HEK293 (cell line): Measurements from ENCODE around the gene PITPNC1.

Experiments used
- CTCF ChIA-PET: fragments of 350-600 bp; formaldehyde crosslinking; extraction: SDS; loops from one replicate; lab custom pipeline; 2021; ENCODE audit warnings: antibody characterized with exemption; lab: Yijun Ruan, JAX
- POLR2A ChIA-PET: fragments of 300-600 bp; formaldehyde crosslinking; extraction: SDS; loops from one replicate; lab custom pipeline; 2020; ENCODE audit warnings: antibody characterized with exemption, inconsistent platforms; lab: Yijun Ruan, JAX
- H3K27ac ChIP-seq: fragments of 200-500 bp; sonication (Bioruptor generic); 2 replicates; pipeline ENCODE4 v1.5.1; 2014; ENCODE audit warnings: low read depth, low read length, control low read depth, inconsistent platforms; ENCODE audit errors: extremely low read depth
- H3K36me3 ChIP-seq, 2 experiments: fragments of 200-500 bp in 1 of 2; sonication (Bioruptor generic) in 1 of 2; 1 replicate in 1 of 2; 2 replicates in 1 of 2; pipeline ENCODE4 v1.5.1; 2014 to 2017; ENCODE audit warnings: inconsistent platforms in 2 of 2, low read length in 2 of 2; ENCODE audit not compliant: control insufficient read depth in 2 of 2, insufficient read depth in 1 of 2
- H3K4me1 ChIP-seq: fragments of 200-500 bp; sonication (Bioruptor generic); 2 replicates; pipeline ENCODE4 v1.5.1; 2014; ENCODE audit warnings: mild to moderate bottlenecking, low read length, inconsistent platforms; ENCODE audit not compliant: control insufficient read depth, insufficient read depth
- H3K4me3 ChIP-seq: 2 replicates; pipeline ENCODE4 v1.5.1; 2011; ENCODE audit warnings: low read depth, mild to moderate bottlenecking, control low read depth, low read length, moderate library complexity
- H3K9me3 ChIP-seq: fragments of 200-500 bp; sonication (Bioruptor generic); 2 replicates; pipeline ENCODE4 v1.5.1; 2014; ENCODE audit warnings: low read depth, low read length, inconsistent platforms; ENCODE audit not compliant: control insufficient read depth, insufficient read depth
- GFI1B ChIP-seq: fragments of 450-650 bp; formaldehyde crosslinking; IDR thresholded peaks from 2 replicates; pipeline ENCODE4 v1.5.1; 2016; ENCODE audit warnings: missing biosample characterization, missing genetic modification characterization
- GLIS2 ChIP-seq: fragments of 450-650 bp; formaldehyde crosslinking; IDR thresholded peaks from 2 replicates; pipeline ENCODE4 v1.5.1; 2016; ENCODE audit warnings: missing biosample characterization, missing genetic modification characterization
- HOXA7 ChIP-seq: sonication (generic); formaldehyde crosslinking; IDR thresholded peaks from 2 replicates; pipeline ENCODE4 v1.8.1; 2022; ENCODE audit warnings: missing genetic modification reagents, borderline replicate concordance
- KLF16 ChIP-seq: fragments of 450-650 bp; formaldehyde crosslinking; IDR thresholded peaks from 2 replicates; pipeline ENCODE4 v1.5.1; 2017; ENCODE audit warnings: missing biosample characterization, missing genetic modification characterization
- KLF8 ChIP-seq: fragments of 450-650 bp; formaldehyde crosslinking; IDR thresholded peaks from 2 replicates; pipeline ENCODE4 v1.5.1; 2016; ENCODE audit warnings: missing biosample characterization, missing genetic modification characterization
- MZF1 ChIP-seq: fragments of 450-650 bp; formaldehyde crosslinking; IDR thresholded peaks from 2 replicates; pipeline ENCODE4 v1.5.1; 2017; ENCODE audit warnings: missing biosample characterization, missing genetic modification characterization, borderline replicate concordance
- REPIN1 ChIP-seq: fragments of 450-650 bp; formaldehyde crosslinking; IDR thresholded peaks from 2 replicates; pipeline ENCODE4 v1.5.1; 2017; ENCODE audit warnings: missing biosample characterization, missing genetic modification characterization, low read depth
- SCRT1 ChIP-seq: fragments of 450-650 bp; formaldehyde crosslinking; IDR thresholded peaks from 2 replicates; pipeline ENCODE4 v1.5.1; 2016; ENCODE audit warnings: missing biosample characterization, missing genetic modification characterization, borderline replicate concordance
- SP3 ChIP-seq: fragments of 450-650 bp; formaldehyde crosslinking; IDR thresholded peaks from 2 replicates; pipeline ENCODE4 v1.5.1; 2016; ENCODE audit warnings: missing biosample characterization, missing genetic modification characterization
- ZBTB10 ChIP-seq: fragments of 450-650 bp; formaldehyde crosslinking; IDR thresholded peaks from 2 replicates; pipeline ENCODE4 v1.5.1; 2016; ENCODE audit warnings: missing biosample characterization, missing genetic modification characterization
- ZFP3 ChIP-seq: fragments of 450-650 bp; formaldehyde crosslinking; IDR thresholded peaks from 2 replicates; pipeline ENCODE4 v1.5.1; 2016; ENCODE audit warnings: low read depth, missing biosample characterization, missing genetic modification characterization
- ZNF133 ChIP-seq: fragments of 450-650 bp; formaldehyde crosslinking; IDR thresholded peaks from 2 replicates; pipeline ENCODE4 v1.5.1; 2016; ENCODE audit warnings: missing biosample characterization, missing genetic modification characterization
- ZNF202 ChIP-seq: fragments of 450-650 bp; formaldehyde crosslinking; IDR thresholded peaks from 2 replicates; pipeline ENCODE4 v1.5.1; 2016; ENCODE audit warnings: missing biosample characterization, missing genetic modification characterization, borderline replicate concordance
- ZNF292 ChIP-seq: fragments of 450-650 bp; formaldehyde crosslinking; IDR thresholded peaks from 2 replicates; pipeline ENCODE4 v1.5.1; 2016; ENCODE audit warnings: low read depth, missing biosample characterization, missing genetic modification characterization, borderline replicate concordance
- ZNF324 ChIP-seq: fragments of 450-650 bp; formaldehyde crosslinking; IDR thresholded peaks from 2 replicates; pipeline ENCODE4 v1.5.1; 2016; ENCODE audit warnings: missing biosample characterization, missing genetic modification characterization
- ZNF48 ChIP-seq: fragments of 450-650 bp; formaldehyde crosslinking; IDR thresholded peaks from 2 replicates; pipeline ENCODE4 v1.5.1; 2016; ENCODE audit warnings: missing biosample characterization, missing genetic modification characterization
- ZNF549 ChIP-seq: fragments of 450-650 bp; IDR thresholded peaks from 2 replicates; pipeline ENCODE4 v1.5.1; 2018; ENCODE audit warnings: missing biosample characterization, missing genetic modification characterization, mild to moderate bottlenecking, inconsistent platforms, moderate library complexity
- ZNF610 ChIP-seq: fragments of 450-650 bp; formaldehyde crosslinking; IDR thresholded peaks from 2 replicates; pipeline ENCODE4 v1.5.1; 2016; ENCODE audit warnings: missing biosample characterization, missing genetic modification characterization, borderline replicate concordance
- ZNF623 ChIP-seq: fragments of 450-650 bp; formaldehyde crosslinking; IDR thresholded peaks from 2 replicates; pipeline ENCODE4 v1.5.1; 2016; ENCODE audit warnings: missing biosample characterization, missing genetic modification characterization
- ZNF624 ChIP-seq: fragments of 450-650 bp; formaldehyde crosslinking; IDR thresholded peaks from 2 replicates; pipeline ENCODE4 v1.5.1; 2017; ENCODE audit warnings: missing biosample characterization, missing genetic modification characterization
- ZNF626 ChIP-seq: fragments of 450-650 bp; sonication (Bioruptor Pico); formaldehyde crosslinking; IDR thresholded peaks from 2 replicates; pipeline ENCODE4 v1.5.1; 2018; ENCODE audit warnings: missing biosample characterization, missing genetic modification characterization, inconsistent platforms
- ZNF692 ChIP-seq: fragments of 450-650 bp; formaldehyde crosslinking; IDR thresholded peaks from 2 replicates; pipeline ENCODE4 v1.5.1; 2016; ENCODE audit warnings: missing biosample characterization, missing genetic modification characterization
- ZNF747 ChIP-seq: fragments of 450-650 bp; formaldehyde crosslinking; IDR thresholded peaks from 2 replicates; pipeline ENCODE4 v1.5.1; 2016; ENCODE audit warnings: missing biosample characterization, missing genetic modification characterization
- ZNF76 ChIP-seq: fragments of 450-650 bp; formaldehyde crosslinking; IDR thresholded peaks from 2 replicates; pipeline ENCODE4; 2016; ENCODE audit warnings: low read depth, missing biosample characterization, missing genetic modification characterization, borderline replicate concordance
- ZNF792 ChIP-seq: fragments of 450-650 bp; formaldehyde crosslinking; IDR thresholded peaks from 2 replicates; pipeline ENCODE4 v1.5.1; 2016; ENCODE audit warnings: missing biosample characterization, missing genetic modification characterization
- ZXDB ChIP-seq: fragments of 450-650 bp; formaldehyde crosslinking; IDR thresholded peaks from 2 replicates; pipeline ENCODE4 v1.5.1; 2016; ENCODE audit warnings: missing biosample characterization, missing genetic modification characterization
- TF ChIP-seq, protein P1 (sequence below): fragments of 450-650 bp; formaldehyde crosslinking; IDR thresholded peaks from 2 replicates; pipeline ENCODE4 v1.5.1; 2016; ENCODE audit warnings: missing biosample characterization, missing genetic modification characterization, borderline replicate concordance

The PITPNC1 gene

GRCh38 chr17:67532326-67532871 lies 155.3 kb downstream of the PITPNC1 start:
- H3K9me3 ChIP-seq: no peaks in the 10 kb centered on the region
- CTCF ChIA-PET: interaction anchor here (1.2 kb wide), 1 partner anchor 92 kb away, joined by 3 read pairs; no protein-coding TSS in a partner anchor
- no peaks in the 10 kb centered on the region for H3K36me3 ChIP-seq
- no peak overlapping the region for H3K4me3 ChIP-seq
- TF ChIP-seq ZNF133 (tag by site-specific recombination): no peak
- no peak for TF ChIP-seq ZXDB (tag by site-specific recombination)
- TF ChIP-seq ZNF76 (tag by site-specific recombination): no peak
- TF ChIP-seq SCRT1 (tag by site-specific recombination): no peak
- TF ChIP-seq GFI1B (tag by site-specific recombination): no peak
- no peak for TF ChIP-seq GLIS2 (tag by site-specific recombination)
- no peak for TF ChIP-seq REPIN1 (tag by site-specific recombination)
- TF ChIP-seq, protein P1, sequence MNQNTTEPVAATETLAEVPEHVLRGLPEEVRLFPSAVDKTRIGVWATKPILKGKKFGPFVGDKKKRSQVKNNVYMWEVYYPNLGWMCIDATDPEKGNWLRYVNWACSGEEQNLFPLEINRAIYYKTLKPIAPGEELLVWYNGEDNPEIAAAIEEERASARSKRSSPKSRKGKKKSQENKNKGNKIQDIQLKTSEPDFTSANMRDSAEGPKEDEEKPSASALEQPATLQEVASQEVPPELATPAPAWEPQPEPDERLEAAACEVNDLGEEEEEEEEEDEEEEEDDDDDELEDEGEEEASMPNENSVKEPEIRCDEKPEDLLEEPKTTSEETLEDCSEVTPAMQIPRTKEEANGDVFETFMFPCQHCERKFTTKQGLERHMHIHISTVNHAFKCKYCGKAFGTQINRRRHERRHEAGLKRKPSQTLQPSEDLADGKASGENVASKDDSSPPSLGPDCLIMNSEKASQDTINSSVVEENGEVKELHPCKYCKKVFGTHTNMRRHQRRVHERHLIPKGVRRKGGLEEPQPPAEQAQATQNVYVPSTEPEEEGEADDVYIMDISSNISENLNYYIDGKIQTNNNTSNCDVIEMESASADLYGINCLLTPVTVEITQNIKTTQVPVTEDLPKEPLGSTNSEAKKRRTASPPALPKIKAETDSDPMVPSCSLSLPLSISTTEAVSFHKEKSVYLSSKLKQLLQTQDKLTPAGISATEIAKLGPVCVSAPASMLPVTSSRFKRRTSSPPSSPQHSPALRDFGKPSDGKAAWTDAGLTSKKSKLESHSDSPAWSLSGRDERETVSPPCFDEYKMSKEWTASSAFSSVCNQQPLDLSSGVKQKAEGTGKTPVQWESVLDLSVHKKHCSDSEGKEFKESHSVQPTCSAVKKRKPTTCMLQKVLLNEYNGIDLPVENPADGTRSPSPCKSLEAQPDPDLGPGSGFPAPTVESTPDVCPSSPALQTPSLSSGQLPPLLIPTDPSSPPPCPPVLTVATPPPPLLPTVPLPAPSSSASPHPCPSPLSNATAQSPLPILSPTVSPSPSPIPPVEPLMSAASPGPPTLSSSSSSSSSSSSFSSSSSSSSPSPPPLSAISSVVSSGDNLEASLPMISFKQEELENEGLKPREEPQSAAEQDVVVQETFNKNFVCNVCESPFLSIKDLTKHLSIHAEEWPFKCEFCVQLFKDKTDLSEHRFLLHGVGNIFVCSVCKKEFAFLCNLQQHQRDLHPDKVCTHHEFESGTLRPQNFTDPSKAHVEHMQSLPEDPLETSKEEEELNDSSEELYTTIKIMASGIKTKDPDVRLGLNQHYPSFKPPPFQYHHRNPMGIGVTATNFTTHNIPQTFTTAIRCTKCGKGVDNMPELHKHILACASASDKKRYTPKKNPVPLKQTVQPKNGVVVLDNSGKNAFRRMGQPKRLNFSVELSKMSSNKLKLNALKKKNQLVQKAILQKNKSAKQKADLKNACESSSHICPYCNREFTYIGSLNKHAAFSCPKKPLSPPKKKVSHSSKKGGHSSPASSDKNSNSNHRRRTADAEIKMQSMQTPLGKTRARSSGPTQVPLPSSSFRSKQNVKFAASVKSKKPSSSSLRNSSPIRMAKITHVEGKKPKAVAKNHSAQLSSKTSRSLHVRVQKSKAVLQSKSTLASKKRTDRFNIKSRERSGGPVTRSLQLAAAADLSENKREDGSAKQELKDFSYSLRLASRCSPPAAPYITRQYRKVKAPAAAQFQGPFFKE: no peak
- no peak for TF ChIP-seq HOXA7
- no peak for TF ChIP-seq ZNF549 (tag by site-specific recombination)
- no peak for TF ChIP-seq ZNF626
- no peak for TF ChIP-seq ZNF747 (tag by site-specific recombination)
- TF ChIP-seq ZNF623 (tag by site-specific recombination): no peak
- TF ChIP-seq ZNF292: no peak
- no peak for TF ChIP-seq ZFP3 (tag by site-specific recombination)
- TF ChIP-seq ZNF792 (tag by site-specific recombination): no peak
- H3K4me1 ChIP-seq: peaks cover 6% of the 10 kb centered on the region
- POLR2A ChIA-PET: no interaction called here
- H3K27ac ChIP-seq: no peak overlapping the region

GRCh38 chr17:67534941-67535340 lies 157.9 kb downstream of the PITPNC1 start:
- no peak overlapping the region for H3K27ac ChIP-seq
- H3K4me1 ChIP-seq: no peaks in the 10 kb centered on the region
- no peaks in the 10 kb centered on the region; a peak in 1 of 3 replicates for H3K36me3 ChIP-seq
- no peaks in the 10 kb centered on the region for H3K9me3 ChIP-seq
- no peak overlapping the region for H3K4me3 ChIP-seq
- POLR2A ChIA-PET: no interaction called here
- CTCF ChIA-PET: interaction anchor here (0.9 to 1.0 kb wide), 2 partner anchors 8 to 147 kb away, joined by 3 to 6 read pairs; no protein-coding TSS in a partner anchor
- TF ChIP-seq ZNF610 (tag by site-specific recombination) (no peak), ZBTB10 (tag by site-specific recombination) (no peak), ZNF624 (tag by site-specific recombination) (no peak), ZNF202 (no peak), KLF16 (no peak), ZNF292 (no peak), GLIS2 (tag by site-specific recombination) (no peak), SP3 (no peak), ZNF48 (tag by site-specific recombination) (no peak), KLF8 (tag by site-specific recombination) (no peak), MZF1 (tag by site-specific recombination) (no peak), ZNF692 (tag by site-specific recombination) (no peak), SCRT1 (tag by site-specific recombination) (no peak), ZNF133 (tag by site-specific recombination) (no peak), ZNF324 (tag by site-specific recombination) (no peak)
